Progenitor cell of endocrine pancreas (in vitro differentiated cells): ENCODE data around the gene MACROD2. TPM values are rescaled to one million over a fixed set of nuclear protein-coding genes. Genes with fewer than 3 reads are reported as not detected.

Experiments
- DNase-seq: peaks from one replicate; pipeline ENCODE4 v3.0.0; 2021; ENCODE audit warnings: low spot score; ENCODE audit not compliant: unreplicated experiment
- H3K27ac Mint-ChIP-seq: 2 replicates; pipeline ENCODE4 v1.8.0; 2021; ENCODE audit warnings: mild to moderate bottlenecking, moderate library complexity, mixed read lengths
- H3K27me3 Mint-ChIP-seq: 2 replicates; pipeline ENCODE4 v1.8.0; 2021; ENCODE audit warnings: mixed read lengths
- H3K36me3 Mint-ChIP-seq: 2 replicates; pipeline ENCODE4 v1.8.0; 2022; ENCODE audit warnings: mixed read lengths; ENCODE audit not compliant: insufficient read depth
- H3K4me1 Mint-ChIP-seq: 2 replicates; pipeline ENCODE4 v1.8.0; 2021; ENCODE audit warnings: low read depth, mixed read lengths
- H3K4me3 Mint-ChIP-seq: 2 replicates; pipeline ENCODE4 v1.8.0; 2021; ENCODE audit warnings: low read depth, mild to moderate bottlenecking, moderate library complexity, mixed read lengths
- H3K9me3 Mint-ChIP-seq: 2 replicates; pipeline ENCODE4 v1.8.0; 2021; ENCODE audit warnings: low read depth, mixed read lengths
- total RNA-seq: library from RNA; stranded (reverse); gene quantifications from 2 replicates; pipeline ENCODE4 v1.2.1, GENCODE V29; 2021
- TF ChIP-seq, protein P1 (sequence below): fragments of 200-600 bp; sonication (generic); IDR thresholded peaks from one replicate; pipeline ENCODE4 v1.5.0; 2021; ENCODE audit warnings: antibody characterized with exemption, mild to moderate bottlenecking; ENCODE audit not compliant: unreplicated experiment

Gene MACROD2
- total RNA-seq, 1 donor from 2014 or later, result 7.6 TPM

DNA sequence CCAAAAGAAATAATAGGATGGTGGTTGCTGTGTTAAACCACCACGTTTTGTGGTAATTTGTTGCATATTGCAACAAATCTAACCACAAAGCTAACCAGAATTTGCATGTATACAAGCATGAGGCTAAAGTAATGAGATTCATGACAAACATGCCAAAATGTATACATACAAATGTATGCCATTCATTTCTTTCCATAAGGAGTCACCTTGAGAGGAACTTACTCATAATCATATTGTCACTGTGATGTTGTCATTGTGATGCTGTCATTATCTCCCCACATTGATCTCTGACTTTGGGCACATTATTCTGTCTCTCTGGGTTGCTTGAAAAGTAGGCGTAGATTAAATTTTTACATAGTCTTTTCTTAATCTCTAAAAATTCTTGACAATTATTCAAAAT is 1228.9 kb downstream of the MACROD2 start:
- Mint-ChIP-seq H3K36me3 (no peaks in the 10 kb centered on the region), H3K4me1 (no peaks in the 10 kb centered on the region), H3K4me3 (no peak overlapping the region), H3K27ac (no peak overlapping the region), H3K9me3 (no peaks in the 10 kb centered on the region), H3K27me3 (no peaks in the 10 kb centered on the region)
- TF ChIP-seq, protein P1, sequence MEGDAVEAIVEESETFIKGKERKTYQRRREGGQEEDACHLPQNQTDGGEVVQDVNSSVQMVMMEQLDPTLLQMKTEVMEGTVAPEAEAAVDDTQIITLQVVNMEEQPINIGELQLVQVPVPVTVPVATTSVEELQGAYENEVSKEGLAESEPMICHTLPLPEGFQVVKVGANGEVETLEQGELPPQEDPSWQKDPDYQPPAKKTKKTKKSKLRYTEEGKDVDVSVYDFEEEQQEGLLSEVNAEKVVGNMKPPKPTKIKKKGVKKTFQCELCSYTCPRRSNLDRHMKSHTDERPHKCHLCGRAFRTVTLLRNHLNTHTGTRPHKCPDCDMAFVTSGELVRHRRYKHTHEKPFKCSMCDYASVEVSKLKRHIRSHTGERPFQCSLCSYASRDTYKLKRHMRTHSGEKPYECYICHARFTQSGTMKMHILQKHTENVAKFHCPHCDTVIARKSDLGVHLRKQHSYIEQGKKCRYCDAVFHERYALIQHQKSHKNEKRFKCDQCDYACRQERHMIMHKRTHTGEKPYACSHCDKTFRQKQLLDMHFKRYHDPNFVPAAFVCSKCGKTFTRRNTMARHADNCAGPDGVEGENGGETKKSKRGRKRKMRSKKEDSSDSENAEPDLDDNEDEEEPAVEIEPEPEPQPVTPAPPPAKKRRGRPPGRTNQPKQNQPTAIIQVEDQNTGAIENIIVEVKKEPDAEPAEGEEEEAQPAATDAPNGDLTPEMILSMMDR, result no peak
- no peak for DNase-seq

DNA sequence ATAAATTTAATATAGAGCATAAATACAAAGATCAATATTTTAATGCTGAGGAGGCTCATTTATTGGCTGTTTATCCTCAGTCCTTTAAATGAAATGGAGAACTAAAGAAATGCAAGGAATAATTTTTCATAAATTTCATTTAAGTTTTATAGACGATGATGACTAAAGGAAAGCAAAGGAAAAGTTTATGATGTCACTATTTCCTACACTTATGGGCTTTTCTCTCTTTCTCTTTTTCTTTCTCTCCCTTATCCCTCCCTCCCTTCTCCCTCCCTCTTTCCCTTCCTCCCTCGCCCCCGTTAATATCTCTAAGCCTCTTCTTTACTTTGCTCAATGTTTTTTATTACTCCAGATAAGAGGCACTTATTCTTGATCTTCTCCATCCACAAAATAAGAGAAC is 1231.8 kb downstream of the MACROD2 start:
- no peaks in the 10 kb centered on the region for H3K27me3 Mint-ChIP-seq
- no peak overlapping the region for H3K4me3 Mint-ChIP-seq
- H3K36me3 Mint-ChIP-seq, result peaks cover 4% of the 10 kb centered on the region
- H3K9me3 Mint-ChIP-seq, result peaks cover 8% of the 10 kb centered on the region
- H3K27ac Mint-ChIP-seq, result no peak overlapping the region
- no peaks in the 10 kb centered on the region for H3K4me1 Mint-ChIP-seq
- DNase-seq, result no peak
- TF ChIP-seq, protein P1, result no peak

DNA sequence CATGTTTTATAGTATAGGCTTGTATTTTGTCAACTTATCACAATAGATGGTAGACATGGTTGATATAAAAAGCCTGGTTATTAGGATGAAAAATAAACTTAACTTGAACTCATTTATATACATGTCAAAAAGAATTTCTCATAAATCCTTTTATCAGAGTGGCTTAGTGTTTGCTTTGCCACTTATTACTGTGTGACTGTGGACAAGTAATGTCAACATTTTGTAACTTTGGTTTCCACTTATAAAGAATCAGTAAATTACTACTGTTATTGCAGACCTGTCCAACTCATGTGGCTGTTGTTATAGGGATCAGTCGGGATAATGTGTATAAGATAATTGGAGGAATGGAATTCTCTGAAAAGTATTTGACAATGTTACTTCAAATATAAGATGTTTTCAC is 1236.9 kb downstream of the MACROD2 start:
- no peak overlapping the region for H3K4me3 Mint-ChIP-seq
- no peaks in the 10 kb centered on the region for H3K27me3 Mint-ChIP-seq
- no peak overlapping the region for H3K27ac Mint-ChIP-seq
- peaks cover 4% of the 10 kb centered on the region for H3K36me3 Mint-ChIP-seq
- no peak for DNase-seq
- H3K9me3 Mint-ChIP-seq, result peaks cover 8% of the 10 kb centered on the region
- peaks cover 6% of the 10 kb centered on the region for H3K4me1 Mint-ChIP-seq
- TF ChIP-seq, protein P1, result no peak

DNA sequence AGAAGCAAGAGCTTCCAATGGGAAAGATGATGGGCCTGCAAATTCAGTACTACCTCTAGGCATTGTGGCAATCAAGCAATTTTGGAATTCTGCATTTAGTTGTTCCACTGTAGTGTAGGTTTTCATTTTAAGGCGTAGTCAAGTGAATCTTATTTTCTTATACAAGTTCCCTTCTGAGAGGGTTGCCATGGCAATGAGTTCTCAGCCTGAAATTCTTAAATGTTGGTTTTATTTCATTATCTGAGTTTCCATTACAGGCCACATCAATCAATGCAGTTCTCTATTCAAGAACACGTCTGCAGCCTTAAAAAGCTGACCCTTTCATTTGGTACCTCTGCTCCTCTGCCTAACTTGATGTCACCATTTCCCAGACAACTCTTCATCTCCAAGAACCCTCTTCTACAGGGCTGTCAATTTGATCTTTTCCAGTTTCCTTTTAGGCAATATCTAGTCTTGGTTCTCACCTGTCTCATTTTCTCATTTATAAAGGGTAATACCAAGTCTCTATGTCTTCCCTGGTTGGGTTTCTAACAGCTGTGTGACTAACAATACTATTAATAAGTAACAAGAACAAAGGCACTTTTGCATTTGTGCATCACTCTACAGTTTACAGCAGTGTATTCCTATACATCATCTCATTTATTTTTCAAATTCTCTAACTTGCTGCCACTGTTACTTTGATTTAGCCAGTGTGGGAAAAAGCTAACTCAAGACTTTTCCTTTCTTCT is 1240.3 kb downstream of the MACROD2 start:
- no peaks in the 10 kb centered on the region for H3K36me3 Mint-ChIP-seq
- H3K4me3 Mint-ChIP-seq, result no peak overlapping the region
- no peaks in the 10 kb centered on the region for H3K27me3 Mint-ChIP-seq
- DNase-seq, result no peak
- H3K27ac Mint-ChIP-seq, result no peak overlapping the region
- TF ChIP-seq, protein P1, result no peak
- no peaks in the 10 kb centered on the region for H3K9me3 Mint-ChIP-seq
- peaks cover 9% of the 10 kb centered on the region for H3K4me1 Mint-ChIP-seq

DNA sequence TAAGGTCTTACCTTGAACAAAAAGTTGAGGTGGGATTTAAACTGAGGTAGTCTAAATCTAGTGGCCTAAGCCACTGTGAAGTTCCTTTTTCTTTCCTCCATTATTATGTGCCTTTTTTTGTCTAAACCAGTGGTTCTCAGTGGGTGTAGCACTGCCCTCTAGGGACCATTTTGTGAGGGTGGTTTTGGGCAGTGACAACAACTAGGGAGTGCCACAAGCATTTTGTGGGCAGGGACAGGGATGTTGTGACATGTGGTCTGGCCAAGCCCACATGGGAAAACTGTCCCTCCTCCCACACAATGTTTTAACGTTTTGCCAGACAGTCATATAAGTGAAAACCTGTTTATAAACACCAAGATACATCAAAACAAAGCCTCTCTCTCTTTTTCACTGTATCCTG is 1241.5 kb downstream of the MACROD2 start:
- Mint-ChIP-seq H3K4me1 (peaks cover 9% of the 10 kb centered on the region), H3K27ac (no peak overlapping the region), H3K4me3 (no peak overlapping the region), H3K9me3 (no peaks in the 10 kb centered on the region), H3K27me3 (no peaks in the 10 kb centered on the region), H3K36me3 (no peaks in the 10 kb centered on the region)
- no peak for DNase-seq
- TF ChIP-seq, protein P1, result peak; percentile 56
